Neural progenitor cell (in vitro differentiated cells): ENCODE results near the gene PHF12.

Experiments
- CTCF ChIP-seq: fragments of 200-600 bp; sonication (generic); IDR thresholded peaks from 2 replicates; pipeline ENCODE4 v1.5.1; 2017; ENCODE audit warnings: antibody characterized with exemption, mild to moderate bottlenecking
- EZH2 ChIP-seq: fragments of 200-600 bp; sonication (generic); IDR thresholded peaks from 2 replicates; pipeline ENCODE4 v1.6.1; 2017; ENCODE audit warnings: antibody characterized with exemption, mild to moderate bottlenecking, moderate library complexity
- EZH2phosphoT487 ChIP-seq: fragments of 200-600 bp; sonication (generic); IDR thresholded peaks from 2 replicates; pipeline ENCODE4 v1.6.1; 2017; ENCODE audit warnings: antibody characterized with exemption

GRCh38 chr17:28861393-28862203 lies 89.7 kb downstream of the PHF12 start:
- TF ChIP-seq CTCF (no peak), EZH2 (no peak), EZH2phosphoT487 (no peak)
